Bronchial epithelial cell (primary cell): Measurements from ENCODE around the gene HSD3B2. TPM values are rescaled to one million over a fixed set of nuclear protein-coding genes. Genes with fewer than 3 reads are reported as not detected.
A peak's percentile ranks its signal among the peaks of the same experiment; 100 is the strongest.

Experiments used
- DNase-seq: peaks from one replicate; pipeline ENCODE4 v3.0.0-alpha.2; 2010; ENCODE audit warnings: low read depth
- FAIRE-seq: peaks from 2 replicates; lab custom pipeline; 2011; peaks lifted over from hg19 to GRCh38; lab: Jason Lieb, UNC
- H3K27me3 ChIP-seq: 2 replicates; pipeline ENCODE4 v1.5.1; 2011; ENCODE audit warnings: low read length; ENCODE audit not compliant: control insufficient read depth, insufficient read depth
- H3K36me3 ChIP-seq: 2 replicates; pipeline ENCODE4 v1.5.1; 2011; ENCODE audit warnings: low read length; ENCODE audit not compliant: control insufficient read depth, insufficient read depth
- H3K4me3 ChIP-seq: 2 replicates; pipeline ENCODE4 v1.5.1; 2011; ENCODE audit warnings: mild to moderate bottlenecking, low read depth, low read length, control low read depth
- CTCF ChIP-seq: IDR thresholded peaks from 2 replicates; pipeline ENCODE4 v1.5.1; 2011; ENCODE audit warnings: mild to moderate bottlenecking, moderate library complexity, low read length, control low read depth, inconsistent platforms; ENCODE audit not compliant: insufficient read depth, severe bottlenecking
- total RNA-seq: library from RNA; depleted of rRNA; stranded (reverse); fragments of >200 nt; gene quantifications from 2 replicates; pipeline ENCODE4 v1.2.1, GENCODE V29; 2014

The HSD3B2 gene
- total RNA-seq, 1 donor from 2014 or later = not detected

GRCh38 chr1:119385650-119386049 is 29.3 kb upstream of the HSD3B2 start:
- Histone ChIP-seq H3K4me3 (no peak overlapping the region), H3K36me3 (no peaks in the 10 kb centered on the region), H3K27me3 (peaks cover 4% of the 10 kb centered on the region)
- no peak for FAIRE-seq
- TF ChIP-seq CTCF = no peak
- DNase-seq = no peak

- no peak for TF ChIP-seq CTCF
- Histone ChIP-seq H3K27me3 (peaks cover 7% of the 10 kb centered on the region), H3K36me3 (no peaks in the 10 kb centered on the region), H3K4me3 (no peak overlapping the region)
- no peak for DNase-seq
- FAIRE-seq = peak; percentile 76
Observed at GRCh38 chr1:119387858-119388257, 27.1 kb upstream of the HSD3B2 start.

DNA sequence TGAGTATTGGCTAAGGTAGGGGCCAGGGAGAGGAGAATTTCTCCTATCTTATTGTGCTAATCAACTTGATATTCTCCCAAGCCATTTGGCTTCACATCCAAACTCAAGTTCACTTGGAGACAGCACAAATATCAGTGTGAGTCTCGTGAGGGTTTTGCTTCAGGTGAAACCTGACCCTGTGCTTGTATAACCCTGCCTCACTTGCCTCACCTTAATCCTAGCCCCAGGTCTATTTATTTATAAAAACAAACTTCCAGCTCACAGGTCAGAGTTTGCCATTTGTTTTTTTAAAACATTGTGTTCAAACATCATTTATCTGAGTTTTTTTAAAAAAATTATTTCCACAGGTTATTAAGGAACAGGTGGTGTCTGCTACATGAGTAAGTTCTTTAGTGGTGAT is 26.5 kb upstream of the HSD3B2 start:
- Histone ChIP-seq H3K36me3 (no peaks in the 10 kb centered on the region), H3K27me3 (peaks cover 7% of the 10 kb centered on the region), H3K4me3 (no peak overlapping the region)
- DNase-seq = no peak
- no peak for FAIRE-seq
- TF ChIP-seq CTCF = no peak

GRCh38 chr1:119390526-119390925 is 24.4 kb upstream of the HSD3B2 start:
- Histone ChIP-seq H3K27me3 (peaks cover 7% of the 10 kb centered on the region), H3K4me3 (no peak overlapping the region), H3K36me3 (no peaks in the 10 kb centered on the region)
- TF ChIP-seq CTCF = no peak
- no peak for FAIRE-seq
- DNase-seq = no peak

- no peak for FAIRE-seq
Observed at GRCh38 chr1:119391749-119392148, 23.2 kb upstream of the HSD3B2 start.

More at GRCh38 chr1:119391749-119392148, 23.2 kb upstream of the HSD3B2 start:
- peaks cover 7% of the 10 kb centered on the region for H3K27me3 ChIP-seq
- DNase-seq = no peak
- TF ChIP-seq CTCF = no peak
- H3K36me3 ChIP-seq = no peaks in the 10 kb centered on the region
- H3K4me3 ChIP-seq = no peak overlapping the region
